Astrocyte (in vitro differentiated cells and primary cell): ENCODE results near the gene NR6A1. TPM values are rescaled to one million over a fixed set of nuclear protein-coding genes. Genes with fewer than 3 reads are reported as not detected.
A peak's percentile ranks its signal among the peaks of the same experiment; 100 is the strongest.

Experiments
- DNase-seq: peaks from one replicate; pipeline ENCODE4 v3.0.0-alpha.2; 2010; ENCODE audit warnings: low read depth
- FAIRE-seq: peaks from 2 replicates; lab custom pipeline; 2011; peaks lifted over from hg19 to GRCh38; lab: Jason Lieb, UNC
- H2AFZ ChIP-seq: 2 replicates; pipeline ENCODE4 v1.6.0; 2012; ENCODE audit warnings: low read depth, low read length, inconsistent platforms
- H3K27ac ChIP-seq: 2 replicates; pipeline ENCODE4 v1.5.1; 2011; ENCODE audit warnings: low read depth, low read length, inconsistent platforms
- H3K27me3 ChIP-seq: 2 replicates; pipeline ENCODE4 v1.6.0; 2011; ENCODE audit warnings: low read length, inconsistent platforms; ENCODE audit not compliant: insufficient read depth
- H3K36me3 ChIP-seq: 2 replicates; pipeline ENCODE4 v1.5.1; 2011; ENCODE audit warnings: low read length, inconsistent platforms; ENCODE audit not compliant: insufficient read depth
- H3K4me1 ChIP-seq: 2 replicates; pipeline ENCODE4 v1.5.1; 2011; ENCODE audit warnings: low read length, inconsistent platforms; ENCODE audit not compliant: insufficient read depth
- H3K4me2 ChIP-seq: 2 replicates; pipeline ENCODE4 v1.6.0; 2012; ENCODE audit warnings: low read length, inconsistent platforms
- H3K4me3 ChIP-seq: 2 replicates; pipeline ENCODE4 v1.5.1; 2011; ENCODE audit warnings: low read depth, mild to moderate bottlenecking, low read length, inconsistent platforms; ENCODE audit not compliant: insufficient read depth
- H3K79me2 ChIP-seq: 2 replicates; pipeline ENCODE4 v1.6.0; 2012; ENCODE audit warnings: mild to moderate bottlenecking, low read length, inconsistent platforms; ENCODE audit not compliant: insufficient read depth
- H3K9ac ChIP-seq: 2 replicates; pipeline ENCODE4 v1.6.0; 2012; ENCODE audit warnings: mild to moderate bottlenecking, low read length, inconsistent platforms
- H3K9me3 ChIP-seq: 2 replicates; pipeline ENCODE4 v1.5.1; 2012; ENCODE audit warnings: low read depth, mild to moderate bottlenecking, low read length, inconsistent platforms; ENCODE audit not compliant: insufficient read depth
- H4K20me1 ChIP-seq: 2 replicates; pipeline ENCODE4 v1.6.0; 2012; ENCODE audit warnings: low read length, inconsistent platforms; ENCODE audit not compliant: insufficient read depth
- H3K27ac Mint-ChIP-seq: one replicate; pipeline ENCODE4 v1.8.0; 2021; ENCODE audit warnings: mild to moderate bottlenecking, mixed read lengths; ENCODE audit not compliant: unreplicated experiment
- H3K27me3 Mint-ChIP-seq: one replicate; pipeline ENCODE4 v1.8.0; 2021; ENCODE audit warnings: low read depth, mixed read lengths; ENCODE audit not compliant: unreplicated experiment
- H3K36me3 Mint-ChIP-seq: one replicate; pipeline ENCODE4 v1.8.0; 2021; ENCODE audit warnings: low read depth, mixed read lengths; ENCODE audit not compliant: unreplicated experiment
- H3K4me1 Mint-ChIP-seq: one replicate; pipeline ENCODE4 v1.8.0; 2021; ENCODE audit warnings: low read depth, mixed read lengths; ENCODE audit not compliant: unreplicated experiment
- H3K4me3 Mint-ChIP-seq: one replicate; pipeline ENCODE4 v1.8.0; 2021; ENCODE audit warnings: mild to moderate bottlenecking, moderate library complexity, mixed read lengths; ENCODE audit not compliant: unreplicated experiment
- H3K9me3 Mint-ChIP-seq: one replicate; pipeline ENCODE4 v1.8.0; 2021; ENCODE audit warnings: mild to moderate bottlenecking, mixed read lengths; ENCODE audit not compliant: unreplicated experiment
- EZH2 ChIP-seq: IDR thresholded peaks from 2 replicates; pipeline ENCODE4 v1.6.1; 2012; ENCODE audit warnings: mild to moderate bottlenecking, low read length, inconsistent platforms; ENCODE audit not compliant: insufficient read depth
- total RNA-seq: library from RNA; stranded (reverse); gene quantifications from 2 replicates; pipeline ENCODE4 v1.2.1, GENCODE V29; 2021
- TF ChIP-seq, protein P1 (sequence below): IDR thresholded peaks from 2 replicates; pipeline ENCODE4 v1.5.1; 2011; ENCODE audit warnings: low read depth, mild to moderate bottlenecking, inconsistent platforms, low read length, moderate library complexity; ENCODE audit not compliant: insufficient read depth

The NR6A1 gene
- total RNA-seq, 1 donor from 2014 or later: 20.8 TPM

GRCh38 chr9:124799274-124800006, 28.3 kb upstream of the NR6A1 start:
- no peaks in the 10 kb centered on the region for H3K9me3 ChIP-seq
- H3K4me1 ChIP-seq: peaks cover 11% of the 10 kb centered on the region
- H3K27me3 ChIP-seq: no peaks in the 10 kb centered on the region
- H3K27ac Mint-ChIP-seq: no peak overlapping the region
- FAIRE-seq: no peak
- peaks cover 9% of the 10 kb centered on the region for H3K36me3 Mint-ChIP-seq
- DNase-seq: no peak
- H3K9me3 Mint-ChIP-seq: no peaks in the 10 kb centered on the region
- no peak overlapping the region for H3K4me2 ChIP-seq
- H3K27me3 Mint-ChIP-seq: no peaks in the 10 kb centered on the region
- H3K4me3 Mint-ChIP-seq: no peak overlapping the region
- no peak overlapping the region for H3K9ac ChIP-seq
- H4K20me1 ChIP-seq: no peaks in the 10 kb centered on the region
- no peak overlapping the region for H2AFZ ChIP-seq
- no peak overlapping the region for H3K27ac ChIP-seq
- no peaks in the 10 kb centered on the region for H3K79me2 ChIP-seq
- H3K4me1 Mint-ChIP-seq: peaks cover 17% of the 10 kb centered on the region
- TF ChIP-seq, protein P1, sequence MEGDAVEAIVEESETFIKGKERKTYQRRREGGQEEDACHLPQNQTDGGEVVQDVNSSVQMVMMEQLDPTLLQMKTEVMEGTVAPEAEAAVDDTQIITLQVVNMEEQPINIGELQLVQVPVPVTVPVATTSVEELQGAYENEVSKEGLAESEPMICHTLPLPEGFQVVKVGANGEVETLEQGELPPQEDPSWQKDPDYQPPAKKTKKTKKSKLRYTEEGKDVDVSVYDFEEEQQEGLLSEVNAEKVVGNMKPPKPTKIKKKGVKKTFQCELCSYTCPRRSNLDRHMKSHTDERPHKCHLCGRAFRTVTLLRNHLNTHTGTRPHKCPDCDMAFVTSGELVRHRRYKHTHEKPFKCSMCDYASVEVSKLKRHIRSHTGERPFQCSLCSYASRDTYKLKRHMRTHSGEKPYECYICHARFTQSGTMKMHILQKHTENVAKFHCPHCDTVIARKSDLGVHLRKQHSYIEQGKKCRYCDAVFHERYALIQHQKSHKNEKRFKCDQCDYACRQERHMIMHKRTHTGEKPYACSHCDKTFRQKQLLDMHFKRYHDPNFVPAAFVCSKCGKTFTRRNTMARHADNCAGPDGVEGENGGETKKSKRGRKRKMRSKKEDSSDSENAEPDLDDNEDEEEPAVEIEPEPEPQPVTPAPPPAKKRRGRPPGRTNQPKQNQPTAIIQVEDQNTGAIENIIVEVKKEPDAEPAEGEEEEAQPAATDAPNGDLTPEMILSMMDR: no peak
- TF ChIP-seq EZH2: no peak
- H3K36me3 ChIP-seq: no peaks in the 10 kb centered on the region
- no peak overlapping the region for H3K4me3 ChIP-seq

GRCh38 chr9:124797343-124798103, 26.4 kb upstream of the NR6A1 start:
- Histone ChIP-seq H3K9me3 (no peaks in the 10 kb centered on the region), H3K4me2 (no peak overlapping the region), H3K27me3 (no peaks in the 10 kb centered on the region), H3K79me2 (no peaks in the 10 kb centered on the region), H3K27ac (no peak overlapping the region), H4K20me1 (no peaks in the 10 kb centered on the region), H3K36me3 (no peaks in the 10 kb centered on the region), H2AFZ (no peak overlapping the region), H3K4me1 (peaks cover 11% of the 10 kb centered on the region), H3K4me3 (no peak overlapping the region), H3K9ac (no peak overlapping the region)
- Mint-ChIP-seq H3K27ac (peak overlapping the region; percentile 88), H3K36me3 (peaks cover 14% of the 10 kb centered on the region), H3K9me3 (no peaks in the 10 kb centered on the region), H3K27me3 (no peaks in the 10 kb centered on the region), H3K4me3 (no peak overlapping the region), H3K4me1 (peaks cover 18% of the 10 kb centered on the region)
- DNase-seq (no peak), FAIRE-seq (no peak)
- TF ChIP-seq, protein P1: no peak
- TF ChIP-seq EZH2: no peak
